HG02938 (cell line): ENCODE measurements around the gene NOD2.
A peak's percentile ranks its signal among the peaks of the same experiment; 100 is the strongest.

ENCODE experiments used
- ATAC-seq: cut with Tn5 transposase; IDR thresholded peaks from one replicate; pipeline ENCODE4 v1.9.1; 2021; ENCODE audit warnings: mild to moderate bottlenecking, moderate library complexity; ENCODE audit not compliant: unreplicated experiment

Gene NOD2

GRCh38 chr16:50692999-50693781, at the start of gene NOD2:
TSS of gene NOD2 (plus strand) at chr16:50693606. CDS start at chr16:50699496, 5,890 bp downstream.
- no peak for ATAC-seq

- no peak for ATAC-seq
Observed at GRCh38 chr16:50644245-50644644, 49.2 kb upstream of the NOD2 start.

DNA sequence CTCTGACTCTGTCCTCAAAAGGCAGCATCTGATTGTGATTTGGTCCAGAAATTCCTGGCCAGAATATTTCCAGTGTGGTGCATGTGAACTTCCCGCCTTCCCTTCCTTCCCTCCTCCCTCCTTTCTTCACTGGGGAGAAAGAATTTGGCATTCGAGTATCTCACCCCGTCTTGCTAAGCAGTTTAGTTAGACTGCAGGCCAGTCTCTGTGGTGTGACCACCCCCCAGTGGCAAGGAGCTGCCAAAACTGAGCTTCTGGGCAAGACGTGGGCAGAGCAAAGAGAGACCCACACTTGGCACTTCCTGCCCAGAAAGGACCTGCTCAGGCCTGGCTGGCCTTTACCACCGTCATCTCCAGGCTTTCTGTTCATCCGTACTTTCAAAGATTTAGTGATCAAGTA, 48.7 kb upstream of the NOD2 start:
- no peak for ATAC-seq

GRCh38 chr16:50645563-50646220, 47.7 kb upstream of the NOD2 start:
- ATAC-seq: no peak

DNA sequence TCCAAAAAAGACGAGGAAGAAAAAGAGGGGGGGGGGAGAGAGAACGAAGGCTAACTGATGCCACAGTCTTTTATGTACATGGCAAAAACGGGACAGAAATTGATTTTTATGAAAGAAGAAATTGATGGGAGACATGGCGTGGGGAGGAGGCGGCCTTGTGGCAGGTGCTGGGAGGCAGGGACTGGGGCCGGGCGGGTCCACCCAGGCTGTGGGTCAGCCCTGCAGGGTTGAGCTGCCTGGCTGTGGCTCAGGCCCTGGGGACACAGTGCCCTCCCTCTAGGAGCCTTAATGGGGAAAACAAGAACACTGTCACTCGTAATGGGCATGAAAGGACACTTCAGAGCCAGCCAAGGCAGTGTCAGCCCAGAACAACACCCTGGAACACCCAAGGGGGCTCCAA, 47.1 kb upstream of the NOD2 start:
- no peak for ATAC-seq

DNA sequence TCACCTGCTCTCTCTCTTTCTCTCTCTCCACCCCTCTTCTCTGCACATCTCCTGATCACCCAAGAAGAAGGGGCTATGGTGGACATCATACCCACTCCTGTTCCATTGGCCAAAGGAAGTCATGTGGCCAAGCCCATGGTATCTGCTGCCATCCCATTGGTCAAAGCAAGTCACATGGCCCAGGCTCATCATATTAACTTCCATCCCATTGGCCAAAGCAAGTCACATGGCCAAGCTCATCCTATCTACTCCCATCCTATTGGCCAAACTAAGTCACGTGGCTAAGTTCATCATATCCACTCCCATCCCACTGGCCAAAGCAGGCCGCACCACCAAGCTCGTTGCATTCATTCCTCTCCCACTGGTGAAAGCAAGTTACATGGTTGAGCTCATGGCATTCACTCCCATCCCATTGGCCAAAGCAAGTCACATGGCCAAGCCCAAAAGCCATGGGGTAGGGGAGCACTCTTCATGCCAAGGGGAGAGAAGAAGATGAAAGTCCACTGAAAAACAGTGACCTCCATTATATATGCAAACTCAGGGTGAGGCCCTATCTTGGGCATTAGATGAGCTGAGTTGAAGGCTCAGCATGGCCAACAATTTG, 41.5 kb upstream of the NOD2 start:
- ATAC-seq: no peak

DNA sequence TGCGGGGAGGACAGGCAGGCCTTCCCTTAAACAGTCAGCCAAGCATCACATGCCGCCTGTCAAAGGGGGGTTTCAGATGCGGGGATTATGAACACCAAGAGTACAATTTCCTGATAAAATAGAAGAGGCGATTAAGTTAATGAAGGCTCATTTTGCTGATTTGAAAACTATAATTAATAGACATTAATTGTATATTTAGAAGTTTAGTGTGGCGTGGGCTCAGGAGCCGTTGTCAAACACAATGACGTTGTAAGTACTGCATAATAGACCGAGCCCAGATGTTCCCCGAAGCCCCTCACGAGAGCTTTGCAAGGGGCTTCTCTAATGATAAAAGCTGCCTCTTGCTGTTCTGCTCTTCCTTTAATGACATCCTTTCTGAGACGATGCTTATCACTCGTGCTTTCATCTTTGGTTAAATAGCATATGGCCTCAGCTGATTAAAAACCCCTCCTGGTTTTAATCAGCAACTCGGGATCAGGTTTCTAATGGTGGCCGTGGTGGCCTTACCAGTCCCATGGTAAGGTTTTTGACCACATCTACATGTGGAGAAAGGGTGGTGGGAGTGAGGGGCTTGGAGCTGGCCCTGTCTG, 40.5 kb upstream of the NOD2 start:
- ATAC-seq: no peak

GRCh38 chr16:50653633-50654519, 39.5 kb upstream of the NOD2 start:
- ATAC-seq: no peak

DNA sequence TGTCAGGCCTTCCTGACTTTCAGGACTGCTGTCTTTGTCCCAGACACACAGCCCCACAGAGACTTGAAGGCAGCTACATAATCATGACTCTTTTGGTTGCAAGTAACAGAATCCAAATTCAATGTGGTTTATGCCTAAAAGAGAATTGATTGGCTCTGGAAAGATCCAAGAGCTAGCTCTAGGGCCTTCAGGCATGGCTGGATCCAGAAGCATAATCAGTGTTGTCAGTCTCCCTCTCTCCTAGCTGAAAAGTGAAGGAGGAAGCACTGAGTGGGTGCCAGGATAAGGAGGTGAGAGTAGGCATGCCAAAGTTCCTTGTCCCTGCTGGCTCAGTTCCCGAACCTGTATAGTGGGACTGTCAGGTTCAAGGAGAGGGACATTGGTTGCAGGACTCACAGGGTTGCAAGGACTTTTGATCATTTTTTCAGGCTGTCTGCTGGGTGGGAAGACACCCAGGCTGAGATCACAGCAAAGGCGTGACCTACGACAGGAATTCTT, 37.8 kb upstream of the NOD2 start:
- no peak for ATAC-seq

DNA sequence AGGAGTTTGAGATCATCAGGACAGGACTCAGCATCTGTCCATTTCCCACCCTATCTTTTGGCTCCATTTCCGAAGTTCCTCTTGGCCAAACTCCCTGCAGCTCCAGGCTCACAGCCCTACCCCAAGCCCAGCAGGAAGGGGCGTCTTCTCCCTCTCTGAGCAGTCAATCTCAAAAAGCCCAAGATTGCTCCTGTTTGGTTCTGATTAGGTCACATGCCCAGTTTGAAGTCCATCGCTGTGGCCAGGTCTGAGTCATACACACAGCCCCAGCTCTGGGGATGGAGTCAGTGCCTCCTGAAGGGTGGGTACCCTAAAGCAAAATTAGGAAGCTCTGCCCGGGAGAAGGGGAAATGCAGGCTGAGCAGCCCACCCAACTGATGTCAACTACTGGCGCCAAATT, 36.2 kb upstream of the NOD2 start:
- ATAC-seq: no peak

DNA sequence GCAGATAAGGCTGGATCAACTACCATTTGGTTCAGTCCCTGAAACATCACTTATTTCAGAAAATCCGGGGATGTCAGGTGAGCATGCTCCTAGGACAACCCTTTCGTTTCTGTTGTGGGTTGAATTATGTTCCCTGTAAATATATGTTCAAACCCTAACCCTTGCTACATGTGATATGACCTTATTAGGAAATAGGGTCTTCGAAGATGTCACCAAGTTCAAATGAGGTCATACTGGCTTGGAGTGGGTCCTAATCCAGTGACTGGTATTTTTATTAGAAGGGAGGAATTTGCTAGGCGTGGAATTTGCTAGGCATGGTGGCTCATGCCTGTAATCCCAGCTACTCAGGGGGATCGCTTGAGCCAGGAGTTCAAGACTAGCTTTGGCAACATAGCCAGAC, 33.6 kb upstream of the NOD2 start:
- no peak for ATAC-seq

DNA sequence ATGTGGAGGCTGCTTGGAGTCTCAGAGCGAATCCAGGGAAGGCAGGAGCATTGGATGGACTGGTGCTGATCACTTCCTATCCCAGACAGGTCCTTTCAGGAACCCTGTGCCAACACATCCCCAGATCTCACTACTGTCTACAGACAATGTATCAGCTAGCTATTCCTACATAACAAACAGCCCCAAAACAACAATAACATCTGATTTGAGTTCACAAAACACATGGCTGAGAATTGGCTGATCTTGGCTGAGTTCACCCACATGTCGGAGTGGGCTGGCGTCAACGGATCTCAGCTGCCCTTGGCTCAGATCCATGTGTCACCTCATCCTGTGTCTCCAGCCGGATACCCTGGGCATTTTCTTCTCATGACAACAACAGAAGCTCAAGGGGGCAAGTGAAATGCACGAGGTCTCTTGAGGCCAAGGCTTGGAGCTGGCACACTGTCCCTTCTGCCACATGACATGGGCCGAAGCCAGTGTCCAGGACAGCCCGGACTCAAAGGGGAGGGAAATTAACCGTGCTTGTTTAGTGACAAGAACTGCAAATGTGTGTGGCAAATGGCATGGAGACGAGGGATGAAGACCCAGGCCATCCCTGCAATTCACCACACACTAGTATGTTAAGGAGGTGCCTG, 31.0 kb upstream of the NOD2 start:
- no peak for ATAC-seq

DNA sequence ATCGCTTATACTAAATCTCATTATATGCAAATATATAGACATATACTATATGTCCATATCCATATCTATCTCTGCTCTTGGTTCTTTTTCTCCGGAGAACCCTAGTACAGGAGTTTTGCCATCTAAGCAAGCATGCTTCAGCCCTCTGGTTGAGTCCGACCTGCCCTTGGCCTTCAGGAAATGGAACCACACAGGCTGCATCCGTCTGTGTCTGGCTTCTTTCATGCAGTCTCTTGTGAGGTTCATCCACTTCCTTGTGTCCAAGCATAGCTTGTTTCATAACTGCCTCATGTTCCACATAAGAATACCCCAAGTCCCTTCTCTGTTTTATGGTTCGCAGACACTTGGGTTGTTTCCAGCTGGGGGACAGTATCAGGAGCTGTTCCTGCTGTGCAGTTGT, 29.1 kb upstream of the NOD2 start:
- ATAC-seq: no peak

- no peak for ATAC-seq
Observed at GRCh38 chr16:50665128-50665878, 28.1 kb upstream of the NOD2 start.

- ATAC-seq: peak; percentile 88
Observed at GRCh38 chr16:50666658-50667496, 26.5 kb upstream of the NOD2 start.

- no peak for ATAC-seq
Observed at GRCh38 chr16:50667497-50668367, 25.7 kb upstream of the NOD2 start.

DNA sequence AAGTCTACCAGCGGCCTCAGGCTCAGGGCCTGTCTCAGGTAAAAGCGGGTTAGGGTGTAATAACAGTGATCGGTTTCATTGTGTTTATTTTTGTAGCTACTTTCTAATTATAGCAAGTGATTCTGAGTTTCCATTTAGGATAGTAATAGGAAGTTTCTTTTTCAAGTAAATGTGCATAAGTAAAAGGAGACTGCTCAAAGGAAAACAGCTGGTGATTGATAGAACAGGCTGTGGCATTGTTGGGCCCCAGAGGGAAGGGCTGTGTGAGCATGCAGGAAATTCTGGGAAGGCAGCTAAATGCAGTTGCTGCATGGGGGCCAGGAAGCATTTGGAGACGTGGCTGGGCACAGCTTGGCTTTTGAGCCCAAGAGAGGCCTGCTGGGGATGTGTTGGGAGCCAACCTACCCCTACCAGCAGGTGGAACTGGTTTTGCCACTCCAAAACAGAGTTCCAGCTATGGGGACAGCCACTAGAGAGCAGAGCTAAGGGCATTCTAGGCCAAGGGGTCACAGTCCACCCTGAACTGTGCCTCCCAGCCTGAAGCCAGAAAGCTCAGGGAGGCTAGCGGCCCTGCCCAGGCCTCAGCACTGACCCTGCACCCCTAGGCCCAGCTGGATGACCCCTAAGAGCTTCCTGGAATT, 24.9 kb upstream of the NOD2 start:
- no peak for ATAC-seq
